ENCODE results near the gene TPT1.
"Not testable (repeated sequence)": the region's sequence is repeated elsewhere in the genome, so short reads cannot be mapped to it uniquely, and the experiment has no call there.

The TPT1 gene

DNA sequence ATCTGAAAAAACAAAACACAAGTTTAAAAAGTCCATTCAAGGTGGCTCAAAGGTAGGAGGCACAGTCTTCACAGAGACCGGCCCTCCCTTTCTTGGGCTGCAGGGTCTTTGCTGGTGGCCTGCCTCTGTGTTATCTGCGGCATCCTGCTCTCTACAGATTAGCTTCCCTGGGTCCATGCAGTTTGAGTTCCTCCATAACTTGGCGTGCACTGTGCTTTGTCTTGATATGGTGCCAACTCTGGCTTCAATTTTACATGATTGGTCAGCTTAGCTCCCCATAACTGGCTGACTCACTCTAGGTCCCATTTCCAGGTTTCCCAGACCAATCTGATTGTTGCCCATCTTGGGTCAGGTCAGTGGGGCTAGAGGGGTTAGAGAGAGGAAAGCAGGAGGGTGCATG lies 41.8 kb downstream of the TPT1 start:
- DNase-seq = no peak

DNA sequence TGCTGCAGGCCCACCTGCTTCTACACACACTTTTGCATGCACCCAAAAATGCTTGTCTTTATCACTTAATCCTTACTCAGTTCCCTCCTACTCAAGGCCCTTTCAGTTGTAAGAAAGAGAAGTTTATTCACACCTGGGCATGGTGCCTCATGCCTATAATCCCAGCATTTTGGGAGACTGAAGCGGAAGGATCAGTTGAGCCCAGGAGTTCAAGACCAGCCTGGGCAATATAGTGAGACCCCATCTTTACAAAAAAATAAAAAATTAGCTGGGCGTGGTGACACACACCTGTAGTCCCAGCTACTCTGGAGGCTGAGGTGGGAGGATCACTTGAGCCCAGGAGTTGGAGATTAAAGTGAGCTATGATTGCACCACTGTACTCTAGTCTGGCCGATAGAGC lies 42.4 kb downstream of the TPT1 start:
- not testable (repeated sequence) for DNase-seq

DNA sequence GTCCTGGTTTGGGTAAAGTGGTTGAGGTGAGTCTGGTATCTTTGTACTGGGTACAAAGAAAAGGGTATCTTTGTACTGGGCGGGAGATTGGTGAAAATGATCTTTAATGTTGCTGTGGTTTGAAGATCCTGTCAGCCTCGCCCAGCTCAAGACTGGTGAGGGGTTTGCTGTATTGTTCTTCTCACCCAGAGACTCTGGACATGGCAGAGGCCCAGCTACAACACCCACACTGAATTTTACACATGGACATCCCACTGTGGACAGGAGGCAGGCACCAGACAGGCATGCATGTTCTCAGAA lies 42.8 kb downstream of the TPT1 start:
- no peak for DNase-seq

DNA sequence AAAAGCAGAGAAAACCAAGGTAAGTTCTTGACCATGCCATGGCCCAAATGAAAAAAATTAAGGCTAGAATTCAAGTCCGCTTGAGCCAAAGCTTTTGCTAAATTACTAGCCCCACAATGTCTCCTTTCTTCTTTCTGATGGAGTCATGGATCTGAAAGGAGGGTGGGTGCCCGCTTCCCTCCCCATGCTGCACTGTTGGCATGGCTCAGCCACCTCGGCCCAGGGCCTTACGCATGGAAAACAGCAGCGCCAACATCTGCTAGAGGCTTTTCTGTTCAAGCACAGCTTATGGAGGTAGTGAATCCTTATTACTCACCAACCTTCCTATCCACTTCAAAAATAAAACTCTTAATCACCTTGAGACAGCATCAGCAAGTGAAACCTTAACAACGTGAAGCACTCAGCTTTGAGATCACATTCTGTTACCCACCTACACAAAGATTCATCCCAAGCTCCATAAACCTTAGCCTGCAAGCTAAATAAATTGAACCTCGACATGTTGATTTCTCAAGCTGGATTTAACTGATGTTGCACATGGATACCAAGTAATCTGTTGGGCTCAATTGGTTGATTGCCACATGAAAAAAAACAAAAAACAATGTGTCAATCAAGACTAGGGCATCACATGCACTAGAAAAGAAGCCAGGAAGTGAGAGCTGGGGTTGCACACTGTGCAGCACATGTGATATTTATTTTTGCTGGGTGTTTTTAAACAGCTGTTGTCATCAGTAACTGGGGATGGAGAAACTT lies 43.4 kb downstream of the TPT1 start:
- peak; percentile 32 for DNase-seq

GRCh38 chr13:45296259-45296658 lies 44.7 kb downstream of the TPT1 start:
- no peak for DNase-seq

DNA sequence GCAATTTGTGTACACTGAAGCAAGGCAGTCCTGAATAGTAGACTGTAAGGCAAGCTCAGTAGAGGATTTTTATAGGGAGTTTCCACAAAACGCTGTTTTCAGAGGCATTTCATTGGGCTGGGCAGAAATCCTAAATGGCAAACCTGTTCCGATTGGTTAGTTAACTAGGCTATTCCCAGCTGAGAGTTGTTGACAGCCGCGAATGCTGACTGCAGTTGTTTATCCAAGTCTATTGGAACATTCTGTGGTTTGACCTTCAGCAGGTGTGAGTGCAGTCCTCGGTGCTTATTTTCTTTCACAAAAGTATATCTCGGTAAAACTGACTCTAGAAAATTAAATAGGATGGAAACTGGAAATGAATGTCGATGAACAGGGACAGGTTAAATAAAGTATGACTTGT lies 45.4 kb downstream of the TPT1 start:
- no peak for DNase-seq

DNA sequence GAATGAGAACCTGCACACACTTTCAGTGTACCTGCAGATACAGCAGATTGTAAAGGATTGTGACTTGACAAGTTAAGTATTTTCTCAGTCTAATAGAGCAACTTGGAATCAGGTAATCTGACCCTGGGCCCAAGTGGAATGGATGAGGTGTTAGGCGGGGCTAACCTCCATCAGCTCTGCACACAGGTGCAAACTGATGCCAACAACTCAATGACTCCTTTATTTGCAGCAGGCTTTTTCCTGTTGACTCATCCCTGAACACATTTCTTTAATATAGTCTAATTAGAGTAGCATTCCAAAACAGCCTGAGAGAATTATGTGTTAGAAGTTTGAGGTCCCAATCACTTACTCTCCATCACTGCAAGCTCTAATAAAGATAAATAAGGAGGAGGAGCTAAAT lies 48.8 kb downstream of the TPT1 start:
- no peak for DNase-seq

GRCh38 chr13:45289936-45290563 lies 50.9 kb downstream of the TPT1 start:
- no peak for DNase-seq

Measured in CD4-positive, alpha-beta T cell treated with Interleukin-4 for 4 hours (primary cell).